Activated CD4-positive, alpha-beta memory T cell treated with anti-CD3 and anti-CD28 coated beads, Interleukin-2, amount 10 ng/mL, durations not matched to agents 7 days and 5 days (primary cell): Measurements from ENCODE around the gene ZNF827. TPM values are rescaled to one million over a fixed set of nuclear protein-coding genes. Genes with fewer than 3 reads are reported as not detected.

Experiments used
- CTCF ChIA-PET: fragments of 350-600 bp; sonication (Branson Sonifier 250); formaldehyde crosslinking; loops from one replicate; lab custom pipeline; 2021; ENCODE audit warnings: antibody characterized with exemption, inconsistent platforms; lab: Charles Lee
- POLR2A ChIA-PET: fragments of 350-600 bp; sonication (Branson Sonifier 250); formaldehyde crosslinking; loops from one replicate; lab custom pipeline; 2021; ENCODE audit warnings: antibody characterized with exemption; lab: Charles Lee
- DNase-seq: peaks from one replicate; pipeline ENCODE4 v3.0.0-alpha.2; 2020
- H3K27ac Mint-ChIP-seq: one replicate; pipeline ENCODE4 v1.8.0; 2021; ENCODE audit warnings: mild to moderate bottlenecking, mixed read lengths
- H3K27me3 Mint-ChIP-seq: one replicate; pipeline ENCODE4 v1.8.0; 2021; ENCODE audit warnings: mixed read lengths
- H3K36me3 Mint-ChIP-seq: one replicate; pipeline ENCODE4 v1.8.0; 2021; ENCODE audit warnings: low read depth, mixed read lengths
- H3K4me1 Mint-ChIP-seq: one replicate; pipeline ENCODE4 v1.8.0; 2021; ENCODE audit warnings: mixed read lengths
- H3K4me3 Mint-ChIP-seq: one replicate; pipeline ENCODE4 v1.8.0; 2021; ENCODE audit warnings: mild to moderate bottlenecking, mixed read lengths
- H3K9me3 Mint-ChIP-seq: one replicate; pipeline ENCODE4 v1.8.0; 2021; ENCODE audit warnings: mixed read lengths
- total RNA-seq, 2 experiments: library from RNA; stranded (reverse); gene quantifications; one replicate each; pipeline ENCODE4 v1.2.3, GENCODE V29; 2021

ZNF827 gene
- total RNA-seq, 2 experiments from 2014 or later: 7.9 to 10.3 TPM

DNA sequence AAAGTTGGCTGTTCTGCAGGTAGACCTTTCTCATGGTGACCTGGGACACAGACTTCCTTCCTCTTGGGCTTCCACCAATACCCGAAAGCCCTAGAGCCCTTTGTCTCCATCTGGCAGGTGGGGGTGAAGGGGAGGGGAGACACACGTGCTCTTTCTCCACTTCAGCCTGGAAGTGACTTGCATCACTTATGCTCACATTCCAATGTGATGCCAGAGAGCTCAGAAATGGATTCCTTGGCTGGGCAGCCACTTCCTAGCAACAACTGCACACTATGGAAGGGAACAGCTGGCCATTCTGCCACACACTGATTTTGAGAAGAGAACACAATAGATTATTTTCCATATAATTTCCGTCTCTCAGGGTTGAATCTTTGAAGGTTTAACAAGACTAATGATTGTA lies 222.4 kb downstream of the ZNF827 start:
- Mint-ChIP-seq H3K27me3 (peaks cover 8% of the 10 kb centered on the region), H3K4me3 (no peak overlapping the region), H3K4me1 (peaks cover 14% of the 10 kb centered on the region), H3K9me3 (no peaks in the 10 kb centered on the region), H3K27ac (no peak overlapping the region), H3K36me3 (no peaks in the 10 kb centered on the region)
- CTCF ChIA-PET: interaction anchor here (0.6 kb wide), 1 partner anchor 1637 kb away, joined by 3 read pairs; no protein-coding TSS in a partner anchor
- no peak for DNase-seq
- POLR2A ChIA-PET: no interaction called here

- Mint-ChIP-seq H3K4me1 (peaks cover 11% of the 10 kb centered on the region), H3K27me3 (no peaks in the 10 kb centered on the region), H3K36me3 (no peaks in the 10 kb centered on the region), H3K4me3 (no peak overlapping the region), H3K27ac (no peak overlapping the region), H3K9me3 (peaks cover 3% of the 10 kb centered on the region)
- CTCF ChIA-PET: no interaction called here
- POLR2A ChIA-PET: interaction anchor here (0.9 kb wide), 1 partner anchor 90 kb away, joined by 3 read pairs; the partner anchor contains the start of gene MMAA
- DNase-seq: no peak
These were observed 228.8 kb downstream of the ZNF827 start for GRCh38 chr4:145709843-145710242.

DNA sequence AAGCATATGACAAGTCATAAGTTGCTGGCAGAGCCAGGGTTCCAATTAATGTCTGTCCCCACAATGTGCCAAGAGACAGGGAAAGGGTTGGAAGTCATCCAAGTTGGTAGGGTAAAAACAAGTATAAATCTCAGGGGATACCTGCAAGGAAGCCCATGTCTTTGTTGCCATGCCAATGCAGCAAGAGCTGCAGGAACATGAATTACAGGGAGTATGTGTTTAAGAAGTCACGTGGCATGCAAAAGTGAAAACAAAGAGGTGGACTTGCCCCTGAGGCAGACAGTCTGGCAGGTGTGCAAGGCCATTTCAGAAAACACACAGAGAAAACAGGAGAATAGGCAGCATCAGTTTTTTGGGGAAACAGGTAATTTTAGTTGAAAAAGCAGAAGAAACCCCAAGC lies 229.3 kb downstream of the ZNF827 start:
- no peak for DNase-seq
- ChIA-PET CTCF (no interaction called here), POLR2A (interaction anchor here (0.9 kb wide), 1 partner anchor 90 kb away, joined by 3 read pairs; the partner anchor contains the start of gene MMAA)
- Mint-ChIP-seq H3K27ac (no peak overlapping the region), H3K4me3 (no peak overlapping the region), H3K27me3 (no peaks in the 10 kb centered on the region), H3K9me3 (peaks cover 3% of the 10 kb centered on the region), H3K36me3 (no peaks in the 10 kb centered on the region), H3K4me1 (peaks cover 11% of the 10 kb centered on the region)

Other genes with a start within 250 kb of the ZNF827 start
- gene LSM6, start 236.9 kb upstream of the ZNF827 start, total RNA-seq: 10 to 100 TPM; 47.6 to 50.5 TPM